Measurements from ENCODE around the gene PSME2. TPM values are rescaled to one million over a fixed set of nuclear protein-coding genes. Genes with fewer than 3 reads are reported as not detected.

The PSME2 gene
- total and polyA plus RNA-seq, 10 of the 15 experiments (the other 5 are each of a cell fraction or from before 2014, with no cell fraction given) = 510 to 3,542 (median 913) TPM

GRCh38 chr14:24159777-24160498 is 13.5 kb upstream of the PSME2 start:
- in situ Hi-C loops (cut with MboI) (no loop called here), intact Hi-C loops (cut with micrococcal nuclease; ENCODE audit: unreplicated experiment) (loop anchor here (1.0 kb wide), 1 partner anchor 53 kb away; the partner anchor contains the start of gene CHMP4A)
- peaks cover 32% of the 10 kb centered on the region for H3K4me1 ChIP-seq (ENCODE audit: control insufficient read depth, insufficient read depth, low read length)
- H3K9me3 ChIP-seq (replicated peaks; ENCODE audit: control insufficient read depth, insufficient read depth, low read length) = no peaks in the 10 kb centered on the region
- BruUV-seq (replicated peaks) = no TSS peak
- ChIA-PET CTCF (interaction anchor here (0.8 to 4.2 kb wide), 21 partner anchors 10 to 528 kb away, joined by 3 to 63 read pairs (median 8); partner anchors contain the start of genes CARMIL3, CHMP4A, CIDEB and DCAF11), RAD21 (ENCODE audit: unreplicated experiment) (interaction anchor here (0.7 to 4.5 kb wide), 17 partner anchors 13 to 148 kb away, joined by 3 to 60 read pairs (median 12); partner anchors contain the start of genes CIDEB, DCAF11, EMC9 and IPO4), SMC1A (ENCODE audit: uncharacterized antibody, unreplicated experiment) (interaction anchor here (0.7 to 4.9 kb wide), 16 partner anchors 9 to 194 kb away, joined by 3 to 54 read pairs (median 11); partner anchors contain the start of genes DCAF11, EMC9, IPO4 and NRL), POLR2A (interaction anchor here (0.6 to 4.8 kb wide), 16 partner anchors 9 to 499 kb away, joined by 3 to 99 read pairs (median 18); partner anchors contain the start of genes DCAF11, EMC9, IPO4 and MDP1)
- no peak overlapping the region; the same call in 1 of the 2 replicates for H3K4me2 ChIP-seq (ENCODE audit: control insufficient read depth, insufficient read depth)
- no peak overlapping the region for H3K9ac ChIP-seq (ENCODE audit: control insufficient read depth, insufficient read depth, low read length)
- 97% methylated on average over 11 of the region's 11 CpGs for WGBS (ENCODE audit: insufficient coverage, insufficient replicate concordance, low lambda C conversion rate, missing lambda C conversion rate)
- FAIRE-seq = no peak
- no peak for ATAC-seq
- H4K20me1 ChIP-seq (ENCODE audit: control insufficient read depth, insufficient read depth) = no peaks in the 10 kb centered on the region
- H3K36me3 ChIP-seq (ENCODE audit: control insufficient read depth in 2 of 2, insufficient read depth in 2 of 2, low read length in 1 of 2) = peaks cover 39 to 45% of the 10 kb centered on the region in 2 experiments
- H3K4me3 ChIP-seq = no peak overlapping the region
- H3K79me2 ChIP-seq (ENCODE audit: control insufficient read depth, insufficient read depth, low read length) = peaks cover 39% of the 10 kb centered on the region
- no peaks in the 10 kb centered on the region for H3K27me3 ChIP-seq (replicated peaks in 1 of 2; ENCODE audit: control insufficient read depth in 2 of 2, insufficient read depth in 2 of 2, low read length in 1 of 2)
- peak; percentile 41; the same call in 1 of the 2 replicates for TF ChIP-seq POLR2A (IDR thresholded peaks at IDR 0.05; ENCODE audit: low read depth, low read length)
- no peak for TF ChIP-seq PAX8 (IDR thresholded peaks at IDR 0.05)
- DNase-seq (ENCODE audit: low read depth, low spot score) = no peak
- no peak overlapping the region for H2AFZ ChIP-seq (ENCODE audit: control insufficient read depth, low read depth, low read length)
- H3K27ac ChIP-seq (ENCODE audit: control insufficient read depth, insufficient read depth) = peak overlapping the region; percentile 96

GRCh38 chr14:24157331-24157730 is 10.9 kb upstream of the PSME2 start:
- SMC1A ChIA-PET (ENCODE audit: uncharacterized antibody, unreplicated experiment) = no interaction called here
- no peak overlapping the region for H3K4me3 ChIP-seq
- DNase-seq (ENCODE audit: low read depth, low spot score) (no peak), ATAC-seq (no peak), FAIRE-seq (no peak)
- H3K4me1 ChIP-seq (ENCODE audit: control insufficient read depth, insufficient read depth, low read length) = peaks cover 11% of the 10 kb centered on the region
- H3K9ac ChIP-seq (ENCODE audit: control insufficient read depth, insufficient read depth, low read length) = no peak overlapping the region
- CTCF ChIA-PET = interaction anchor here (0.6 kb wide), 1 partner anchor 20 kb away, joined by 5 read pairs; no protein-coding TSS in a partner anchor
- H3K4me2 ChIP-seq (ENCODE audit: control insufficient read depth, insufficient read depth) = no peak overlapping the region
- POLR2A ChIA-PET = interaction anchor here (0.8 to 1.3 kb wide), 3 partner anchors 10 to 39 kb away, joined by 3 to 7 read pairs (median 3); partner anchors contain the start of genes PSME2 and RNF31
- no peaks in the 10 kb centered on the region for H4K20me1 ChIP-seq (ENCODE audit: control insufficient read depth, insufficient read depth)
- H3K9me3 ChIP-seq (replicated peaks; ENCODE audit: control insufficient read depth, insufficient read depth, low read length) = no peaks in the 10 kb centered on the region
- 94% methylated on average over 12 of the region's 12 CpGs for WGBS (ENCODE audit: insufficient coverage, insufficient replicate concordance, low lambda C conversion rate, missing lambda C conversion rate)
- H3K36me3 ChIP-seq (ENCODE audit: control insufficient read depth in 2 of 2, insufficient read depth in 2 of 2, low read length in 1 of 2) = peaks cover 25 to 29% of the 10 kb centered on the region in 2 experiments
- in situ Hi-C loops (cut with MboI) = no loop called here
- H3K79me2 ChIP-seq (ENCODE audit: control insufficient read depth, insufficient read depth, low read length) = peaks cover 14% of the 10 kb centered on the region
- TF ChIP-seq SMAD5 (IDR thresholded peaks at IDR 0.05; ENCODE audit: low read depth) (no peak), PBX3 (IDR thresholded peaks at IDR 0.05; ENCODE audit: insufficient replicate concordance, low read depth, low read length) (no peak), NFIC (IDR thresholded peaks at IDR 0.05; ENCODE audit: low read depth, low read length) (no peak), YBX1 (IDR thresholded peaks at IDR 0.05) (no peak), HDAC2 (IDR thresholded peaks at IDR 0.05) (no peak), DPF2 (IDR thresholded peaks at IDR 0.05) (no peak), POLR2A (IDR thresholded peaks at IDR 0.05; ENCODE audit: low read depth, low read length) (peak; percentile 25; the same call in 1 of the 2 replicates)
- no peak overlapping the region for H2AFZ ChIP-seq (ENCODE audit: control insufficient read depth, low read depth, low read length)
- no peaks in the 10 kb centered on the region for H3K27me3 ChIP-seq (replicated peaks in 1 of 2; ENCODE audit: control insufficient read depth in 2 of 2, insufficient read depth in 2 of 2, low read length in 1 of 2)
- RAD21 ChIA-PET (ENCODE audit: unreplicated experiment) = no interaction called here
- intact Hi-C loops (cut with micrococcal nuclease; ENCODE audit: unreplicated experiment) = no loop called here
- BruUV-seq (replicated peaks) = no TSS peak
- H3K27ac ChIP-seq (ENCODE audit: control insufficient read depth, insufficient read depth) = no peak overlapping the region
